HEK293 (cell line): ENCODE results near the gene SEMA3D.

Source experiments
- EGR2 ChIP-seq: fragments of 450-650 bp; formaldehyde crosslinking; IDR thresholded peaks from 2 replicates; pipeline ENCODE4 v1.5.1; 2016; ENCODE audit warnings: low read depth, missing biosample characterization, missing genetic modification characterization
- FEZF1 ChIP-seq: fragments of 450-650 bp; formaldehyde crosslinking; IDR thresholded peaks from 2 replicates; pipeline ENCODE4 v1.5.1; 2016; ENCODE audit warnings: missing biosample characterization, missing genetic modification characterization
- HOXD13 ChIP-seq: sonication (generic); formaldehyde crosslinking; IDR thresholded peaks from 2 replicates; pipeline ENCODE4 v1.8.0; 2022; ENCODE audit warnings: missing genetic modification reagents, borderline replicate concordance
- IKZF3 ChIP-seq: fragments of 450-650 bp; IDR thresholded peaks from 2 replicates; pipeline ENCODE4 v1.5.0; 2018; ENCODE audit warnings: missing biosample characterization, mild to moderate bottlenecking, missing genetic modification characterization, moderate library complexity
- PATZ1 ChIP-seq: fragments of 450-650 bp; formaldehyde crosslinking; IDR thresholded peaks from 2 replicates; pipeline ENCODE4 v1.5.1; 2016; ENCODE audit warnings: missing biosample characterization, missing genetic modification characterization
- REPIN1 ChIP-seq: fragments of 450-650 bp; formaldehyde crosslinking; IDR thresholded peaks from 2 replicates; pipeline ENCODE4 v1.5.1; 2017; ENCODE audit warnings: missing biosample characterization, missing genetic modification characterization, low read depth
- SALL2 ChIP-seq: fragments of 450-650 bp; formaldehyde crosslinking; IDR thresholded peaks from 2 replicates; pipeline ENCODE4 v1.5.0; 2017; ENCODE audit warnings: missing biosample characterization, mild to moderate bottlenecking, missing genetic modification characterization, borderline replicate concordance
- SCRT1 ChIP-seq: fragments of 450-650 bp; formaldehyde crosslinking; IDR thresholded peaks from 2 replicates; pipeline ENCODE4 v1.5.1; 2016; ENCODE audit warnings: missing biosample characterization, missing genetic modification characterization, borderline replicate concordance
- SP7 ChIP-seq: fragments of 450-650 bp; formaldehyde crosslinking; IDR thresholded peaks from 2 replicates; pipeline ENCODE4 v1.5.1; 2016; ENCODE audit warnings: missing biosample characterization, missing genetic modification characterization
- WT1 ChIP-seq: fragments of 450-650 bp; formaldehyde crosslinking; IDR thresholded peaks from 2 replicates; pipeline ENCODE4 v1.5.1; 2016; ENCODE audit warnings: missing biosample characterization, missing genetic modification characterization
- ZNF112 ChIP-seq: fragments of 450-650 bp; formaldehyde crosslinking; IDR thresholded peaks from 2 replicates; pipeline ENCODE4 v1.5.0; 2017; ENCODE audit warnings: missing biosample characterization, missing genetic modification characterization
- ZNF133 ChIP-seq: fragments of 450-650 bp; formaldehyde crosslinking; IDR thresholded peaks from 2 replicates; pipeline ENCODE4 v1.5.1; 2016; ENCODE audit warnings: missing biosample characterization, missing genetic modification characterization
- ZNF214 ChIP-seq: fragments of 450-650 bp; formaldehyde crosslinking; IDR thresholded peaks from 2 replicates; pipeline ENCODE4 v1.5.1; 2017; ENCODE audit warnings: missing biosample characterization, mild to moderate bottlenecking, missing genetic modification characterization, borderline replicate concordance
- ZNF221 ChIP-seq: fragments of 450-650 bp; formaldehyde crosslinking; IDR thresholded peaks from 2 replicates; pipeline ENCODE4 v1.5.1; 2017; ENCODE audit warnings: missing biosample characterization, missing genetic modification characterization, borderline replicate concordance
- ZNF223 ChIP-seq: fragments of 450-650 bp; formaldehyde crosslinking; IDR thresholded peaks from 2 replicates; pipeline ENCODE4 v1.5.1; 2016; ENCODE audit warnings: missing biosample characterization, missing genetic modification characterization
- ZNF26 ChIP-seq: fragments of 450-650 bp; formaldehyde crosslinking; IDR thresholded peaks from 2 replicates; pipeline ENCODE4 v1.5.1; 2016; ENCODE audit warnings: missing biosample characterization, missing genetic modification characterization
- ZNF341 ChIP-seq: fragments of 450-650 bp; formaldehyde crosslinking; IDR thresholded peaks from 2 replicates; pipeline ENCODE4; 2016; ENCODE audit warnings: low read depth, missing biosample characterization, missing genetic modification characterization
- ZNF398 ChIP-seq: fragments of 450-650 bp; formaldehyde crosslinking; IDR thresholded peaks from 2 replicates; pipeline ENCODE4 v1.5.1; 2017; ENCODE audit warnings: missing biosample characterization, missing genetic modification characterization
- ZNF423 ChIP-seq: fragments of 450-650 bp; formaldehyde crosslinking; IDR thresholded peaks from 2 replicates; pipeline ENCODE4 v1.5.1; 2016; ENCODE audit warnings: missing biosample characterization, missing genetic modification characterization
- ZNF426 ChIP-seq: fragments of 450-650 bp; formaldehyde crosslinking; IDR thresholded peaks from 2 replicates; pipeline ENCODE4 v1.5.1; 2017; ENCODE audit warnings: missing biosample characterization, missing genetic modification characterization, mild to moderate bottlenecking, inconsistent platforms, moderate library complexity
- ZNF449 ChIP-seq: fragments of 450-650 bp; formaldehyde crosslinking; IDR thresholded peaks from 2 replicates; pipeline ENCODE4 v1.5.1; 2017; ENCODE audit warnings: missing biosample characterization, mild to moderate bottlenecking, missing genetic modification characterization, moderate library complexity
- ZNF510 ChIP-seq: fragments of 450-650 bp; formaldehyde crosslinking; IDR thresholded peaks from 2 replicates; pipeline ENCODE4 v1.5.1; 2018; ENCODE audit warnings: mild to moderate bottlenecking, missing genetic modification characterization, missing biosample characterization; ENCODE audit not compliant: insufficient replicate concordance
- ZNF529 ChIP-seq: fragments of 450-650 bp; formaldehyde crosslinking; IDR thresholded peaks from 2 replicates; pipeline ENCODE4 v1.5.1; 2017; ENCODE audit warnings: missing genetic modification characterization, missing biosample characterization; ENCODE audit not compliant: insufficient replicate concordance
- ZNF544 ChIP-seq: fragments of 450-650 bp; formaldehyde crosslinking; IDR thresholded peaks from 2 replicates; pipeline ENCODE4 v1.5.0; 2017; ENCODE audit warnings: missing biosample characterization, missing genetic modification characterization
- ZNF571 ChIP-seq: fragments of 450-650 bp; formaldehyde crosslinking; IDR thresholded peaks from 2 replicates; pipeline ENCODE4 v1.5.0; 2017; ENCODE audit warnings: missing biosample characterization, missing genetic modification characterization
- ZNF610 ChIP-seq: fragments of 450-650 bp; formaldehyde crosslinking; IDR thresholded peaks from 2 replicates; pipeline ENCODE4 v1.5.1; 2016; ENCODE audit warnings: missing biosample characterization, missing genetic modification characterization, borderline replicate concordance
- ZNF621 ChIP-seq: fragments of 450-650 bp; formaldehyde crosslinking; IDR thresholded peaks from 2 replicates; pipeline ENCODE4 v1.5.1; 2017; ENCODE audit warnings: missing biosample characterization, missing genetic modification characterization
- ZNF658 ChIP-seq: fragments of 450-650 bp; formaldehyde crosslinking; IDR thresholded peaks from 2 replicates; pipeline ENCODE4; 2016; ENCODE audit warnings: missing biosample characterization, missing genetic modification characterization
- ZNF777 ChIP-seq: fragments of 450-650 bp; formaldehyde crosslinking; IDR thresholded peaks from 2 replicates; pipeline ENCODE4 v1.5.1; 2017; ENCODE audit warnings: missing biosample characterization, missing genetic modification characterization, borderline replicate concordance
- ZNF791 ChIP-seq: fragments of 450-650 bp; formaldehyde crosslinking; IDR thresholded peaks from 2 replicates; pipeline ENCODE4 v1.5.1; 2016; ENCODE audit warnings: missing biosample characterization, missing genetic modification characterization
- ZNF843 ChIP-seq: fragments of 450-650 bp; formaldehyde crosslinking; IDR thresholded peaks from 2 replicates; pipeline ENCODE4 v1.5.1; 2016; ENCODE audit warnings: missing biosample characterization, missing genetic modification characterization
- ZSCAN23 ChIP-seq: fragments of 450-650 bp; formaldehyde crosslinking; IDR thresholded peaks from 2 replicates; pipeline ENCODE4 v1.5.1; 2016; ENCODE audit warnings: missing biosample characterization, missing genetic modification characterization
- ZSCAN4 ChIP-seq: fragments of 450-650 bp; formaldehyde crosslinking; IDR thresholded peaks from 2 replicates; pipeline ENCODE4 v1.5.1; 2017; ENCODE audit warnings: missing biosample characterization, missing genetic modification characterization

SEMA3D gene

GRCh38 chr7:85052894-85053293 lies 134.0 kb downstream of the SEMA3D start (continued):
- no peak for TF ChIP-seq ZNF449 (tag by site-specific recombination)
- no peak for TF ChIP-seq ZNF133 (tag by site-specific recombination)
- no peak for TF ChIP-seq ZNF223 (tag by site-specific recombination)
- peak; percentile 93 for TF ChIP-seq ZNF843
- no peak for TF ChIP-seq ZNF510 (tag by site-specific recombination)
- TF ChIP-seq IKZF3 (tag by site-specific recombination), result peak; percentile 87
- no peak for TF ChIP-seq ZNF791 (tag by site-specific recombination)
- TF ChIP-seq ZNF777 (tag by site-specific recombination), result no peak
- TF ChIP-seq ZNF112 (tag by site-specific recombination), result no peak
- TF ChIP-seq ZNF529 (tag by site-specific recombination), result no peak
- peak; percentile 90 for TF ChIP-seq FEZF1 (tag by site-specific recombination)
- TF ChIP-seq ZNF544 (tag by site-specific recombination), result no peak
- no peak for TF ChIP-seq ZNF221 (tag by site-specific recombination)
- no peak for TF ChIP-seq EGR2 (tag by site-specific recombination)
- TF ChIP-seq HOXD13 (CRISPR knock-in tag), result no peak
- TF ChIP-seq ZSCAN4, result no peak
- TF ChIP-seq ZSCAN23 (tag by site-specific recombination), result no peak
- no peak for TF ChIP-seq ZNF571
- no peak for TF ChIP-seq ZNF610 (tag by site-specific recombination)
- TF ChIP-seq SALL2, result no peak
- no peak for TF ChIP-seq PATZ1
- no peak for TF ChIP-seq ZNF341 (tag by site-specific recombination)
- no peak for TF ChIP-seq ZNF398 (tag by site-specific recombination)
- TF ChIP-seq ZNF426 (tag by site-specific recombination), result no peak
- TF ChIP-seq REPIN1 (tag by site-specific recombination), result no peak
- TF ChIP-seq ZNF658 (tag by site-specific recombination), result no peak
- TF ChIP-seq SP7 (tag by site-specific recombination), result no peak
- TF ChIP-seq ZNF214 (tag by site-specific recombination), result no peak
- no peak for TF ChIP-seq ZNF26 (tag by site-specific recombination)
- TF ChIP-seq SCRT1 (tag by site-specific recombination), result peak; percentile 70; the same call in 1 of the 2 replicates
- no peak for TF ChIP-seq WT1 (tag by site-specific recombination)
- TF ChIP-seq ZNF621 (tag by site-specific recombination), result no peak
- no peak for TF ChIP-seq ZNF423 (tag by site-specific recombination)
